Measurements from ENCODE around the gene CSTPP1.

DNA sequence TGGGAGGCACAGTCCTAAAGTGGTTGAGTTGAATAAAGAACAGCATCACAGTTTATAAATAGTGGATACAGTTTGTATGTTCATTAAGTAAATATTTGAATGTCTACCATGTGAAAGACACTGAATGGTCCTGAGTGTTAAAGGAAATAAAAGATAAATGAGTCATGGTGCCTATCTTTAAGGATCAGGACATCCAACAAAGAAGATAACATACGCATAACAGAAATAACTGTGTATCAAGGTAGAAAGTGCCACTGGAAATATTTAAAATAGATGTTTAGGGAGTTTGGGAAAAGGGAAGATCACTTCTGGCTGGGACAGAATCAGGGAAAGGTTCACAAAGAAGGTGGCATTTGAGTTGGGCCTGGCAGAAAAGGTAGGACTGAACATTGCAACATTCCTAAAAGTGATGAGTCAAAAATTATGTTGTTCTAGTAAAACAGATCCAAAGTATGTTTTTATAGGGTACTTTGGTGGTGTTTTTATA lies 41.5 kb downstream of the CSTPP1 start:
- TF ChIP-seq, protein P1, sequence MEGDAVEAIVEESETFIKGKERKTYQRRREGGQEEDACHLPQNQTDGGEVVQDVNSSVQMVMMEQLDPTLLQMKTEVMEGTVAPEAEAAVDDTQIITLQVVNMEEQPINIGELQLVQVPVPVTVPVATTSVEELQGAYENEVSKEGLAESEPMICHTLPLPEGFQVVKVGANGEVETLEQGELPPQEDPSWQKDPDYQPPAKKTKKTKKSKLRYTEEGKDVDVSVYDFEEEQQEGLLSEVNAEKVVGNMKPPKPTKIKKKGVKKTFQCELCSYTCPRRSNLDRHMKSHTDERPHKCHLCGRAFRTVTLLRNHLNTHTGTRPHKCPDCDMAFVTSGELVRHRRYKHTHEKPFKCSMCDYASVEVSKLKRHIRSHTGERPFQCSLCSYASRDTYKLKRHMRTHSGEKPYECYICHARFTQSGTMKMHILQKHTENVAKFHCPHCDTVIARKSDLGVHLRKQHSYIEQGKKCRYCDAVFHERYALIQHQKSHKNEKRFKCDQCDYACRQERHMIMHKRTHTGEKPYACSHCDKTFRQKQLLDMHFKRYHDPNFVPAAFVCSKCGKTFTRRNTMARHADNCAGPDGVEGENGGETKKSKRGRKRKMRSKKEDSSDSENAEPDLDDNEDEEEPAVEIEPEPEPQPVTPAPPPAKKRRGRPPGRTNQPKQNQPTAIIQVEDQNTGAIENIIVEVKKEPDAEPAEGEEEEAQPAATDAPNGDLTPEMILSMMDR (IDR thresholded peaks at IDR 0.05): no peak
- TF ChIP-seq POLR2A (IDR thresholded peaks at IDR 0.05): no peak
